ENCODE data around the gene EHD1.

EHD1 gene

DNA sequence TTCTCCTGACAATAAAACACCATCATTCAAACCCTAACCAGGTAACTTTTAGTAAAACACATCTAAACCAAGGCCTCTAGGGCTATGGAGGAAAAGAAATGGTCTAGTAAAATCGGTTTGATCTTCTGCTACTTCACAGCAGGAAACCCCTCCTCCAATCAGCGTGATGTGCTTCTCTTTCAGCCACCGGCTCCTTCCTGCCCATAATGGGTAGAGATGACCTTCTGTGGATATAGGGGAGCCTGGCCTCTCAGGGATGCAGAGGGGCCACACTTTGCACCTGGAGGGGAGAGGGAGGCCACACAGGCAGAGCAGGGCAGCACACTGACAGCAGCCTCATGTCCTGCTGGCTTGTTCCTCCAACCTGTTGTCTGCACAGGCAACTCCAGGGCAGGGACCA lies 6.9 kb downstream of the EHD1 start:
- no peak for DNase-seq

- no peak for DNase-seq
Observed at GRCh38 chr11:64870893-64871466, 7.4 kb downstream of the EHD1 start.

GRCh38 chr11:64870176-64870892 lies 8.1 kb downstream of the EHD1 start:
- no peak for DNase-seq

DNA sequence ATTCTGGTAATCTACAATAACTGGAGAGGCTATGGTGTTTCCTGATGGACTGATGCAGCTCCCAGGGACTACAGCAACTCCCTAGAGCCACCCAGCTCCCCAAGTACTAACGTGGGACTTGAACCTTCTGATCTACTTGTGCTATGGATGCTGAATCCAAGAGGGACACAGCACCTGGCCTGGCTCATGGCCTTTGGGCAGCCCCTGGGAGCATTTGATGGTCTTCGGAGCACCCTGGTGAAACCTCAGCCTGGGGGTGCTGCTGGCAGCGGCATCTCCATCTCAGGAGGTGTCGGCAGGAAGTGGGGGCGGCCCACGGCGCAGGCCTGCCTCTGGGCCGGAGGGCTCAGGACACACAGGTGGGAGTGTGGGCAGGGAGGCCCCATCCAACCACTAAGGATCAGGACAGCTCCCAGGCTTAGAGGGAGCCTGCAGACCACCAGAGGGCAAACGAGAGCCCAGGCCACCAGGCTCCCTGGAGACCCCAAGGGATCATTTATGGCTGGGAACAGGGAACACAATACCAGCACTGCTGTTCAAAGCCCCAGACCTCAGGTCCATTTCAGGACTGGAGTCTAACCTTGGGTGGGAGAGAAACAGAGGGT lies 8.7 kb downstream of the EHD1 start:
- no peak for DNase-seq

GRCh38 chr11:64868904-64869570 lies 9.4 kb downstream of the EHD1 start:
- DNase-seq = no peak

- no peak for DNase-seq
Observed at GRCh38 chr11:64867748-64868462, 10.5 kb downstream of the EHD1 start.

DNA sequence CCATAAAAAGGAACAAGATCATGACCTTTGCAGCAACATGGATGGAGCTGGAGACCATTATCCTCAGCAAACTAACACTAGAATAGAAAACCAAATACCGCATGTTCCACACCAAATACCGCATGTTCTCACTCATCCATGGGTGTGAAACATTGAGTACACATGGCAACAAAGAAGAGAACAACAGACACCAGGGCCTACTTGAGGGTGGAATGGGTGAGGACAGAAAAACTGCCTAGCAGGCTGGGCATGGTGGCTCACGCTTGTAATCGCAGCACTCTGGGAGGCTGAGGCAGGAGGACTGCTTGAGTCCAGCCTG lies 12.3 kb downstream of the EHD1 start:
- DNase-seq = no peak

DNA sequence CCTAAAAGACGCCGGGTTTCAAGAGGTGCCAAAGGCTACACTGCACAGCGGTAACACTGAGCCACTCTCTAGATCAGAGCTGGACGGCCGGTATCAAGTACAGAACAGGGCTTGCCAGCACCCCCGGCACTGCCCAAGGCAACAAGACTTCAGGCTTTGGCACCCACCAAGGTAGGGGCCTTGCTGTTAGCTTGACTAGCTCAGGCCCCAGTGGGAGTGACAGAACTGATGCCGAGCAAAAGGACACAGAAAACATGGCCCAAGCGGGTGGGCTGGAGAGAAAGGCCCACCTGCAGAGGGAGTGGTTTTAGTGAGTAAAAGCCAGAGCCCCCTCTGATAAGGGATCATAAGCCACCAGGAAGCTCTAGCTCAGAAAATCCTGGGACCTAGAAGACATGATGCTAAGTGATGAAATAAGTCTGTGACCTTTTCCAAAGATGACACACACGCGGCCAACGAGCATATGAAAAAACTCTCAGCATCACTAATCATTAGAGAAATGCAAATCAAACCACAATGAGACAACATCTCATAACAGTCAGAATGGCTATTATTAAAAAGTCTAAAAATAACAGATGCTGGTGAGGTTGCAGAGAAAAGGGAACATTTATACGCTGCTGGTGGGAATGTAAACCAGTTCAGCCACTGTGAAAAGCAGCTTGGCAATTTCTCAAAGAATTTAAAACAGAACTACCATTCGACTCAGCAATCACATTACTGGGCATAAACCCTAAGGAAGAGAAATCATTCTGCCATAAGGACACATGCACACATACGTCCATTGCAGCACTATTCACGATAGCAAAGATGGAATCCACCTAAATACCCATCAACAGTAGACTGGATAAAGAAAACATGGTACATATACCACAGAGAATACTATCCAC lies 12.9 kb downstream of the EHD1 start:
- DNase-seq = no peak

DNA sequence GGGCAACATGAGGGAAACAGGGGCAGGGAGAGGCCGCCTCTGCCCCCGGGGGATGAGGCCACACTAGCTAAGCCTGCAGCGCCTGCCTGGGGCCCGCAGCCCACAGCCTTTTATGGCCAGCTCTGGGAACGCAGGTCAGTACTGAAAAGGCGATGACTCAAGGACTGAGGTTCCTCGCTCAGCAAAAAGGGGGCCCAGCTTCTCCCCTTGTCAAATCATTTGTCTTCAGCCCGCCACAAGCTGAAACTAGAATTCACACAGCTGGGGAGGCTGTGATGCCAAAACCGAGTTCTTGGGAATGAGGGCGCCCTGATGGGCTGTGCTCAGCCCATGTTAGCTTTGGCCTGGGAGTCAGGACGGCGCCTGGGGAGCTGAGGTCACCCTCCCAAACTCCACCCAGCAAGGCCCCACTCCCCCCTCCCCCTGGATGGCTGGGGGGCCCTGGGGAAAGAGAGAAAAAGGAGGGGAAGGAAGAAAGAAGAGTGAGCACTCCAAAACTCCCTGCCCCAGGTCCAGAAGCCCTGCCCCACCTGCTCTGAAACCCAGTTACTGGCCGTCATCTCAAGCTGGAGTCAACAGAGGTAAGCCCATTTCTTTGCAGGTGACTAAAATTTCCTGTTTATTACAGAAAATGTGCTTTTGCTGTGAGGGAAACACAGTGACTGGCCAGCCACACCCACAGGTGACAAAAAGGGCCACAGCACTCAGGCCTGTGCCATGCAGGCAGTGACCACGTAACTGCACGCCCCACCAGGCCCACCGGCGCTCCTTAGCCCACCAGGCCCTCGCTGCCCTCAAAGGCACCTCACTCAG lies 13.7 kb downstream of the EHD1 start:
- no peak for DNase-seq

- no peak for DNase-seq
Observed at GRCh38 chr11:64864135-64864472, 14.3 kb downstream of the EHD1 start.

GRCh38 chr11:64863391-64864060 lies 14.9 kb downstream of the EHD1 start:
- no peak for DNase-seq

GRCh38 chr11:64862987-64863390 lies 15.4 kb downstream of the EHD1 start:
- no peak for DNase-seq

DNA sequence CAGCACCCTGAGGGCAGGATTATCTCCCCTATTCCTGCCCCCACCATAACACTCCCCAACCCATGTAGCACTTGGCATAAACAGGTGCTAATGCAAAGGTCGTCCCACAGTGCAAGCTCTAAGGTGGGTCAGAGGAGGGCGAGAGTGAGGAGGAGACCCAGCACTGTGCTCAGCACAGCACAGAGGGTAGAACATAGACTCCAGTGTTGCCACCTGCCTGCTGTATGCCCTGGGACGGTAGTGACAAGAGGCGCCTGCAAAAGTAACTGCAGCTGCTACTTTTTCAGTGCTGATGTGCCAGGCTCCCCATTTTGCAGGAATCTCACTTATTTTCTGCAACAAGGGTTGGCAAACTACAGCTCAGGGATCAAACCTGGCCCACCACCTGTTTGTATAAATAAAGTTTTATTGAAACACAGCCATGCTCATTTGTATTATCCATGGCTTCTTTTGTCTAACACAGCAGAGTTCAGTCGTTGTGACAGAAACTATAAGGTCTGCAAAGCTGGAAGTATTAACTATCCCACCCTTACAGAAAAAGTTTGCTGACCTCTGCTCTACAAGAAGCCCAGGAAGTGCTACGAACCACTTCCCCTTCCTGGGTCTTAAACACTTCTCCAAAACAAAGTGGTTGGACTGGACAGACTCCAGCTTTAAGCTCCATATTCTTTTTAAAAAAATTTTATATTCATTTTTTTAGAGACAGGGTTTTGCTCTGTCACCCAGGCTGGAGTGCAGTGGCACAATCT lies 17.0 kb downstream of the EHD1 start:
- no peak for DNase-seq

DNA sequence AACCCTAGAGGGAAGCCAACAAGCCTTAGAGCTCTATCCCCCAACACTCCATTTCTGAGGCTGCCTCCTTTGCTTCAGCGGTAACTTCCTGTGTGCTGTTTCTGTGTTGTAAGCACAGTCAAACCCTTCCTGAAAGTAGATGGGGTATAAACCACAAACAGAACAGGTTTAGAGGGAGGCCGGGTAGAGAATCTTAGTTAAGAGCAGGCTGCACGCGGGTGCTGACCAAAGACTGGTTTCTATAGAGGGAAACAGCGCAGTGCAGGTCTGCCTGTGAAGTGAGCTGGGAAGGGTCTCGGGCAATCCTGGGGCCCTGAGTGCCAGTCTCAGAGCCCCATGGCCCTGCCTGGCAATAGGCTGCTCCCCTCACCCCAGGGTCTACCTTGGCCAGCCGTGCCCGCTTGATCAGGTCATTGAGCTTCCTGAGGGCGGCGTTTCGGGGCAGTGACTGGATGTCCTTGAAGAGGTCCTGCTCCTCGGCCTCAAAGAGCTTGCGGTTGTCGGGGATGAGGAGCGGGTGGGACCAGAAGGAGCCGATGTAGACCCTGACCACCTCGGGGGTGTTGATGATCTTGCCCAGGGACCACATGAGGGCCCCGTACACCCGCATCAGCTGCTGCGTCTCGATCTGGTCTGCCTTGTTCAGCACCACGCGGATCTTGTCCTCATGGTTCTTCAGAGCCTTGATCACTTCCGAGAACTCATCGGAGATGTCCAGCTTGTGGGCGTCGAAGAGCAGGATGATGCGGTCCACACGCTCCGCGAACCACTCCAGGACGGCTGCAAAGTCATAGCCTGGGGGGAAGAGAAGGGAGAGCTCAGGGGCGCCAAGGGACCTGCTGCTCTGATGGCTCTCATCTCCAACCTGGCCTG lies 18.6 kb downstream of the EHD1 start:
- DNase-seq = no peak

DNA sequence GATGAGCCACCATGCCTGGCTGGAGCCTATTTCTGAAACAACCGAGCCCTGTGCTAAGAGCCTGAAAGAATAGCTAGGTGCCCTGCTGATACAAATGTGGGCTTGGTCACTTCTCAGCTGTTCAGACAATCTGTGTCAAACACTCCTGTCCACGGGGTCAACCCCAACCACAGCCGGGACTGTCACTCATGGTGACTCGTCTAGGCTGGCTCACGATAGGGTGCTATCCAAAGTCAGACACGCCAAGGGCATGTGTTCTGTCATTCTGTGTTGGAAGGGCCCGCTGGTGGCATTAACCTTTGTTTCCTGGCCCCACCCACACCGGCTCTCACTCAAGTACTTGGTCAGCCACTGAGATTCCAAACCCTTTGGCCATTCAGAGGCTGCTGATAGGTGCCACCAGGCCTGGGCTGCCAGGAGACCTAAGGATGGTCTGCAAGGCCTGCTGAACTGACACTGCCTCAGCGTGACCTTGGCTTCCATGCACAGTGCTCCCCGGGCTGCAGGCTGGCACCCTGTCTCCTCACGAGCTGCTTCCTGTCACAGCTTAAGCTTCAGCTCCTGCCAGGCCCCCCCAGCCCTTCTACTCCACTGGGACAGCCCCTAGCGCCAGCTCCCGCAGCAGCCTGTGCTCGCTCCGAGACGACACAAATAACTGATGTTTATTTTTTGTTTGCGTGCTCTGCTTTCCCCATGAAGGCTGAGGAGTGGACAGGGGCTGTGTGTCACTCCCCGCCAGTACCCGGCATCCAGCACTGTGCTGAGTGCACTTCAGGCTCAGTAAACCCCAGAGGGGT lies 19.8 kb downstream of the EHD1 start:
- no peak for DNase-seq

- no peak for DNase-seq
Observed at GRCh38 chr11:64857485-64857884, 20.9 kb downstream of the EHD1 start.

- DNase-seq = no peak
Observed at GRCh38 chr11:64856382-64857227, 21.8 kb downstream of the EHD1 start.

Data from NCI-H187 (cell line).